ENCODE data around the gene TFF1.

The TFF1 gene

GRCh38 chr21:42377211-42377950 lies 11.0 kb upstream of the TFF1 start:
- H3K27me3 ChIP-seq (ENCODE audit: insufficient read depth, low read depth) = peaks cover 66% of the 10 kb centered on the region
- H3K4me2 ChIP-seq = no peak overlapping the region
- H3K4me1 ChIP-seq (ENCODE audit: low read depth, poor library complexity, severe bottlenecking) = no peaks in the 10 kb centered on the region

GRCh38 chr21:42376338-42376982 lies 10.1 kb upstream of the TFF1 start:
- Histone ChIP-seq H4K20me1 (ENCODE audit: insufficient read depth) (no peaks in the 10 kb centered on the region), H3K4me2 (no peak overlapping the region), H3K36me3 (ENCODE audit: insufficient read depth) (no peaks in the 10 kb centered on the region), H2AFZ (ENCODE audit: low read depth) (no peak overlapping the region), H3K4me3 (IDR thresholded peaks at IDR 0.05; ENCODE audit: insufficient read depth, low read depth, low read length) (no peak overlapping the region), H3K79me2 (ENCODE audit: insufficient read depth, low read depth) (no peaks in the 10 kb centered on the region), H3K9ac (no peak overlapping the region), H3K4me1 (ENCODE audit: low read depth, poor library complexity, severe bottlenecking) (no peaks in the 10 kb centered on the region), H3K27me3 (ENCODE audit: insufficient read depth, low read depth) (peaks cover 68% of the 10 kb centered on the region), H3K27ac (no peak overlapping the region)
- TF ChIP-seq CTCF (conservative IDR thresholded peaks at IDR 0.05; ENCODE audit: low read depth, low read length) = no peak

More at GRCh38 chr21:42377211-42377950, 11.0 kb upstream of the TFF1 start:
- no peaks in the 10 kb centered on the region for H3K79me2 ChIP-seq (ENCODE audit: insufficient read depth, low read depth)
- H3K36me3 ChIP-seq (ENCODE audit: insufficient read depth) = no peaks in the 10 kb centered on the region
- no peak overlapping the region for H3K9ac ChIP-seq
- no peak for TF ChIP-seq CTCF (conservative IDR thresholded peaks at IDR 0.05; ENCODE audit: low read depth, low read length)
- no peaks in the 10 kb centered on the region for H4K20me1 ChIP-seq (ENCODE audit: insufficient read depth)
- no peak overlapping the region for H3K27ac ChIP-seq
- no peak overlapping the region for H3K4me3 ChIP-seq (IDR thresholded peaks at IDR 0.05; ENCODE audit: insufficient read depth, low read depth, low read length)
- H2AFZ ChIP-seq (ENCODE audit: low read depth) = no peak overlapping the region

- H3K36me3 ChIP-seq (ENCODE audit: insufficient read depth) = no peaks in the 10 kb centered on the region
- H3K27me3 ChIP-seq (ENCODE audit: insufficient read depth, low read depth) = peaks cover 68% of the 10 kb centered on the region
- no peak overlapping the region for H3K4me3 ChIP-seq (IDR thresholded peaks at IDR 0.05; ENCODE audit: insufficient read depth, low read depth, low read length)
- H2AFZ ChIP-seq (ENCODE audit: low read depth) = no peak overlapping the region
- no peak overlapping the region for H3K9ac ChIP-seq
- H3K4me1 ChIP-seq (ENCODE audit: low read depth, poor library complexity, severe bottlenecking) = no peaks in the 10 kb centered on the region
- no peak for TF ChIP-seq CTCF (conservative IDR thresholded peaks at IDR 0.05; ENCODE audit: low read depth, low read length)
- no peaks in the 10 kb centered on the region for H4K20me1 ChIP-seq (ENCODE audit: insufficient read depth)
- no peaks in the 10 kb centered on the region for H3K79me2 ChIP-seq (ENCODE audit: insufficient read depth, low read depth)
- no peak overlapping the region for H3K4me2 ChIP-seq
- H3K27ac ChIP-seq = no peak overlapping the region
Measured at GRCh38 chr21:42375966-42376337, 9.6 kb upstream of the TFF1 start.

- no peak overlapping the region for H3K4me3 ChIP-seq (IDR thresholded peaks at IDR 0.05; ENCODE audit: insufficient read depth, low read depth, low read length)
- no peaks in the 10 kb centered on the region for H3K36me3 ChIP-seq (ENCODE audit: insufficient read depth)
- H3K79me2 ChIP-seq (ENCODE audit: insufficient read depth, low read depth) = no peaks in the 10 kb centered on the region
- TF ChIP-seq CTCF (conservative IDR thresholded peaks at IDR 0.05; ENCODE audit: low read depth, low read length) = no peak
- H3K4me1 ChIP-seq (ENCODE audit: low read depth, poor library complexity, severe bottlenecking) = no peaks in the 10 kb centered on the region
- H3K9ac ChIP-seq = no peak overlapping the region
- no peak overlapping the region for H3K27ac ChIP-seq
- H4K20me1 ChIP-seq (ENCODE audit: insufficient read depth) = no peaks in the 10 kb centered on the region
- H2AFZ ChIP-seq (ENCODE audit: low read depth) = no peak overlapping the region
- peaks cover 68% of the 10 kb centered on the region for H3K27me3 ChIP-seq (ENCODE audit: insufficient read depth, low read depth)
- no peak overlapping the region for H3K4me2 ChIP-seq
Measured at GRCh38 chr21:42375506-42375905, 9.2 kb upstream of the TFF1 start.
